ENCODE results near the gene SERPINH1.

The SERPINH1 gene

GRCh38 chr11:75596914-75597313, 34.9 kb downstream of the SERPINH1 start:
- DNase-seq (ENCODE audit: low spot score) = no peak

- DNase-seq (ENCODE audit: low spot score) = peak; percentile 22
These were observed 35.6 kb downstream of the SERPINH1 start for GRCh38 chr11:75597636-75598035.

GRCh38 chr11:75598264-75598663, 36.2 kb downstream of the SERPINH1 start:
- no peak for DNase-seq (ENCODE audit: low spot score)

- no peak for DNase-seq (ENCODE audit: low spot score)
These were observed 36.8 kb downstream of the SERPINH1 start for GRCh38 chr11:75598900-75599299.

- no peak for DNase-seq (ENCODE audit: low spot score)
These were observed 38.3 kb downstream of the SERPINH1 start for GRCh38 chr11:75600356-75600755.

- DNase-seq (ENCODE audit: low spot score) = no peak
These were observed 39.4 kb downstream of the SERPINH1 start for GRCh38 chr11:75601494-75601893.

- DNase-seq (ENCODE audit: low spot score) = no peak
These were observed 40.9 kb downstream of the SERPINH1 start for GRCh38 chr11:75602951-75603350.

- no peak for DNase-seq (ENCODE audit: low spot score)
These were observed 42.0 kb downstream of the SERPINH1 start for GRCh38 chr11:75603791-75604736.

- no peak for DNase-seq (ENCODE audit: low spot score)
These were observed 44.0 kb downstream of the SERPINH1 start for GRCh38 chr11:75606099-75606498.

- DNase-seq (ENCODE audit: low spot score) = no peak
These were observed 49.8 kb downstream of the SERPINH1 start for GRCh38 chr11:75611823-75612222.

GRCh38 chr11:75615751-75616150, 53.7 kb downstream of the SERPINH1 start:
- DNase-seq (ENCODE audit: low spot score) = no peak

- DNase-seq (ENCODE audit: low spot score) = no peak
These were observed 54.2 kb downstream of the SERPINH1 start for GRCh38 chr11:75616281-75616680.
